GM12878 (cell line): Measurements from ENCODE around the gene MUSK.

Source experiments
- GABPA ChIP-seq: IDR thresholded peaks from 2 replicates; pipeline ENCODE4 v1.6.1; 2014; ENCODE audit warnings: antibody characterized with exemption, low read depth, mild to moderate bottlenecking, inconsistent platforms
- JUND ChIP-seq: IDR thresholded peaks from 2 replicates; pipeline ENCODE4 v1.6.1; 2012; ENCODE audit warnings: low read depth, mild to moderate bottlenecking, low read length, improper control_type of control experiment, moderate library complexity
- KDM1A ChIP-seq: fragments of 200-600 bp; sonication (generic); IDR thresholded peaks from 2 replicates; pipeline ENCODE4 v1.6.1; 2016; ENCODE audit warnings: borderline replicate concordance
- MXI1 ChIP-seq: fragments of 150-350 bp; IDR thresholded peaks from 2 replicates; pipeline ENCODE4 v1.6.1; 2011; ENCODE audit warnings: low read depth, mild to moderate bottlenecking, inconsistent platforms, low read length, improper control_type of control experiment
- NFYB ChIP-seq: IDR thresholded peaks from 2 replicates; pipeline ENCODE4 v1.6.1; 2011; ENCODE audit warnings: low read depth, mild to moderate bottlenecking, low read length, improper control_type of control experiment, moderate library complexity; ENCODE audit not compliant: insufficient read depth
- YY1 ChIP-seq: IDR thresholded peaks from 2 replicates; pipeline ENCODE4 v1.6.1; 2011; ENCODE audit warnings: low read depth, mild to moderate bottlenecking, low read length
- TF ChIP-seq, protein P1 (sequence below): IDR thresholded peaks from 2 replicates; pipeline ENCODE4 v1.6.1; 2012; ENCODE audit warnings: low read depth, low read length, improper control_type of control experiment
- TF ChIP-seq, protein P2 (sequence below): IDR thresholded peaks from 2 replicates; pipeline ENCODE4 v1.6.1; 2011; ENCODE audit warnings: low read depth, low read length, improper control_type of control experiment, borderline replicate concordance
- TF ChIP-seq, protein P3 (sequence below): fragments of 450-650 bp; IDR thresholded peaks from 2 replicates; pipeline ENCODE4 v1.6.1; 2018; ENCODE audit warnings: mild to moderate bottlenecking, low read depth, moderate library complexity; ENCODE audit not compliant: partially characterized antibody
- TF ChIP-seq, protein P4 (sequence below): IDR thresholded peaks from 2 replicates; pipeline ENCODE4 v1.6.1; 2012; ENCODE audit warnings: low read depth, low read length, improper control_type of control experiment
- TF ChIP-seq, protein P5 (sequence below), 3 experiments: IDR thresholded peaks in 2 of 3; conservative IDR thresholded peaks in 1 of 3; 2 replicates each; pipeline ENCODE4 v1.5.1; 2011; ENCODE audit warnings: low read depth in 3 of 3, low read length in 3 of 3, mild to moderate bottlenecking in 3 of 3, control low read depth in 2 of 3, moderate library complexity in 2 of 3, inconsistent platforms in 1 of 3, mixed read lengths in 1 of 3; ENCODE audit not compliant: control insufficient read depth in 2 of 3, insufficient read depth in 1 of 3; ENCODE audit errors: extremely low read depth in 1 of 3

DNA sequence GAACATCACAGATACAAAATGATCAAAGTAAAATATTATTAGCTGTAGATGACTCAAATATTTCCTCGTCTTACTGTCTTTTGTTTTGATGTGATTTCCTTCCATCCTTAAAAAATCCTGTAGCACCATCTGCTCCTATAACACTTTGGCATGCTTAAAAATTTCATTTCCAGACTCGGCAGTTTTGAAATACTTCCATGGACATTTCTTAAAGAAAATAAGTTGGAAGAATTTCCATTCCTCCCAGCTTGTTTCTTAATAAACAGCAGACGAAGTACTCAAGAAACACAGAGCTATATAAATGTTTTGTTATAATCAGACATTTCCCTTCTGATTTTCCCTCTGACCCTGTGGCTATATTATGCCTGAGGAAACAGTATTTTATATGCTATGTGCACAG is 47.9 kb upstream of the MUSK start:
- TF ChIP-seq, protein P1, sequence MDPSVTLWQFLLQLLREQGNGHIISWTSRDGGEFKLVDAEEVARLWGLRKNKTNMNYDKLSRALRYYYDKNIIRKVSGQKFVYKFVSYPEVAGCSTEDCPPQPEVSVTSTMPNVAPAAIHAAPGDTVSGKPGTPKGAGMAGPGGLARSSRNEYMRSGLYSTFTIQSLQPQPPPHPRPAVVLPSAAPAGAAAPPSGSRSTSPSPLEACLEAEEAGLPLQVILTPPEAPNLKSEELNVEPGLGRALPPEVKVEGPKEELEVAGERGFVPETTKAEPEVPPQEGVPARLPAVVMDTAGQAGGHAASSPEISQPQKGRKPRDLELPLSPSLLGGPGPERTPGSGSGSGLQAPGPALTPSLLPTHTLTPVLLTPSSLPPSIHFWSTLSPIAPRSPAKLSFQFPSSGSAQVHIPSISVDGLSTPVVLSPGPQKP: no peak
- TF ChIP-seq, protein P2, sequence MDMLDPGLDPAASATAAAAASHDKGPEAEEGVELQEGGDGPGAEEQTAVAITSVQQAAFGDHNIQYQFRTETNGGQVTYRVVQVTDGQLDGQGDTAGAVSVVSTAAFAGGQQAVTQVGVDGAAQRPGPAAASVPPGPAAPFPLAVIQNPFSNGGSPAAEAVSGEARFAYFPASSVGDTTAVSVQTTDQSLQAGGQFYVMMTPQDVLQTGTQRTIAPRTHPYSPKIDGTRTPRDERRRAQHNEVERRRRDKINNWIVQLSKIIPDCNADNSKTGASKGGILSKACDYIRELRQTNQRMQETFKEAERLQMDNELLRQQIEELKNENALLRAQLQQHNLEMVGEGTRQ: no peak
- TF ChIP-seq MXI1 (no peak), NFYB (no peak), YY1 (no peak), KDM1A (no peak), JUND (no peak), GABPA (no peak)
- TF ChIP-seq, protein P3, sequence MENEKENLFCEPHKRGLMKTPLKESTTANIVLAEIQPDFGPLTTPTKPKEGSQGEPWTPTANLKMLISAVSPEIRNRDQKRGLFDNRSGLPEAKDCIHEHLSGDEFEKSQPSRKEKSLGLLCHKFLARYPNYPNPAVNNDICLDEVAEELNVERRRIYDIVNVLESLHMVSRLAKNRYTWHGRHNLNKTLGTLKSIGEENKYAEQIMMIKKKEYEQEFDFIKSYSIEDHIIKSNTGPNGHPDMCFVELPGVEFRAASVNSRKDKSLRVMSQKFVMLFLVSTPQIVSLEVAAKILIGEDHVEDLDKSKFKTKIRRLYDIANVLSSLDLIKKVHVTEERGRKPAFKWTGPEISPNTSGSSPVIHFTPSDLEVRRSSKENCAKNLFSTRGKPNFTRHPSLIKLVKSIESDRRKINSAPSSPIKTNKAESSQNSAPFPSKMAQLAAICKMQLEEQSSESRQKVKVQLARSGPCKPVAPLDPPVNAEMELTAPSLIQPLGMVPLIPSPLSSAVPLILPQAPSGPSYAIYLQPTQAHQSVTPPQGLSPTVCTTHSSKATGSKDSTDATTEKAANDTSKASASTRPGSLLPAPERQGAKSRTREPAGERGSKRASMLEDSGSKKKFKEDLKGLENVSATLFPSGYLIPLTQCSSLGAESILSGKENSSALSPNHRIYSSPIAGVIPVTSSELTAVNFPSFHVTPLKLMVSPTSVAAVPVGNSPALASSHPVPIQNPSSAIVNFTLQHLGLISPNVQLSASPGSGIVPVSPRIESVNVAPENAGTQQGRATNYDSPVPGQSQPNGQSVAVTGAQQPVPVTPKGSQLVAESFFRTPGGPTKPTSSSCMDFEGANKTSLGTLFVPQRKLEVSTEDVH: no peak
- TF ChIP-seq, protein P4, sequence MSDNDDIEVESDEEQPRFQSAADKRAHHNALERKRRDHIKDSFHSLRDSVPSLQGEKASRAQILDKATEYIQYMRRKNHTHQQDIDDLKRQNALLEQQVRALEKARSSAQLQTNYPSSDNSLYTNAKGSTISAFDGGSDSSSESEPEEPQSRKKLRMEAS: no peak
- TF ChIP-seq, protein P5, sequence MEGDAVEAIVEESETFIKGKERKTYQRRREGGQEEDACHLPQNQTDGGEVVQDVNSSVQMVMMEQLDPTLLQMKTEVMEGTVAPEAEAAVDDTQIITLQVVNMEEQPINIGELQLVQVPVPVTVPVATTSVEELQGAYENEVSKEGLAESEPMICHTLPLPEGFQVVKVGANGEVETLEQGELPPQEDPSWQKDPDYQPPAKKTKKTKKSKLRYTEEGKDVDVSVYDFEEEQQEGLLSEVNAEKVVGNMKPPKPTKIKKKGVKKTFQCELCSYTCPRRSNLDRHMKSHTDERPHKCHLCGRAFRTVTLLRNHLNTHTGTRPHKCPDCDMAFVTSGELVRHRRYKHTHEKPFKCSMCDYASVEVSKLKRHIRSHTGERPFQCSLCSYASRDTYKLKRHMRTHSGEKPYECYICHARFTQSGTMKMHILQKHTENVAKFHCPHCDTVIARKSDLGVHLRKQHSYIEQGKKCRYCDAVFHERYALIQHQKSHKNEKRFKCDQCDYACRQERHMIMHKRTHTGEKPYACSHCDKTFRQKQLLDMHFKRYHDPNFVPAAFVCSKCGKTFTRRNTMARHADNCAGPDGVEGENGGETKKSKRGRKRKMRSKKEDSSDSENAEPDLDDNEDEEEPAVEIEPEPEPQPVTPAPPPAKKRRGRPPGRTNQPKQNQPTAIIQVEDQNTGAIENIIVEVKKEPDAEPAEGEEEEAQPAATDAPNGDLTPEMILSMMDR (IDR thresholded peaks at IDR 0.05 in 2 of 3, conservative IDR thresholded peaks at IDR 0.05 in 1 of 3; ENCODE audit: control insufficient read depth in 2 of 3, extremely low read depth in 1 of 3, insufficient read depth in 1 of 3, low read depth in 3 of 3, low read length in 3 of 3): no peak
